Adrenal gland (tissue), 12 donors: ENCODE results near the gene TMED6. TPM values are rescaled to one million over a fixed set of nuclear protein-coding genes. Genes with fewer than 3 reads are reported as not detected.
A peak's percentile ranks its signal among the peaks of the same experiment; 100 is the strongest.

Experiments used
- DNase-seq, 7 donors: peaks; one replicate each; pipeline ENCODE4 v3.0.0-alpha.2; 2019 to 2020
- H3K27ac ChIP-seq, 5 donors: fragments of 200-600 bp; sonication (generic) in 4 of 5; 1 replicate in 3 of 5; 2 replicates in 2 of 5; pipeline versions ENCODE4 v1.5.1 to v1.8.0; 2016 to 2020; ENCODE audit warnings: mild to moderate bottlenecking in 1 of 5
- H3K27me3 ChIP-seq: fragments of 200-600 bp; 2 replicates; pipeline ENCODE4 v1.8.0; 2021
- H3K36me3 ChIP-seq, 2 donors: fragments of 200-600 bp; replicated peaks in 1 of 2; 1 replicate in 1 of 2; 2 replicates in 1 of 2; pipeline versions ENCODE4 v1.5.1 to v1.8.0; 2018 to 2022
- H3K4me1 ChIP-seq, 2 donors: fragments of 200-600 bp; replicated peaks in 1 of 2; 1 replicate in 1 of 2; 2 replicates in 1 of 2; pipeline versions ENCODE4 v1.5.1 to v1.8.0; 2018 to 2021
- H3K4me3 ChIP-seq, 4 donors: fragments of 200-600 bp; sonication (generic) in 3 of 4; one replicate each; pipeline ENCODE4 v1.5.1; 2016 to 2018
- H3K9me3 ChIP-seq, 3 donors: fragments of 200-600 bp; sonication (generic) in 1 of 3; replicated peaks in 1 of 3; 1 replicate in 2 of 3; 2 replicates in 1 of 3; pipeline versions ENCODE4 v1.5.1 to v1.8.0; 2016 to 2021
- POLR2A ChIP-seq, 2 donors: fragments of 450-650 bp; IDR thresholded peaks; one replicate each; pipeline ENCODE4 v1.6.1; 2017; ENCODE audit warnings: antibody characterized with exemption in 2 of 2, mild to moderate bottlenecking in 2 of 2, moderate library complexity in 1 of 2
- WGBS, 4 donors: extraction: QIAGEN DNeasy Blood & Tissue Kit in 2 of 4; methylation state at CpG; one replicate each; pipeline versions ENCODE4 v1.1.5 to v1.1.7; 2013 to 2017; 5-methylcytosine and 5-hydroxymethylcytosine counted together
- intact Hi-C, 2 donors: fragments of 100-400 bp; cut with DNase I; formaldehyde crosslinking; loops; one replicate each; pipeline versions ENCODE4 v1.14.1 to v1.15.0; 2022 to 2023
- polyA plus RNA-seq, 3 donors: library from polyadenylated mRNA; stranded (reverse); fragments of 200-250 nt in 2 of 3; fragments of 350-450 nt in 1 of 3; fragmentation: Illumina TruSeq in 1 of 3; extraction: RNeasy Lipid Tissue Mini Kit (QIAGEN cat#74804) in 1 of 3; gene quantifications; one replicate each; pipeline ENCODE4 v1.2.3, GENCODE V29; 2013 to 2014
- total RNA-seq, 9 donors: library from RNA; depleted of rRNA in 4 of 9; stranded (reverse); fragments of >200 nt in 4 of 9; fragments of 120-200 nt in 1 of 9; fragmentation: NEBNext Ultra II Directional in 1 of 9; extraction: Animal tissue kit (Norgen Biotek cat#: 25700) in 1 of 9; gene quantifications; one replicate each; pipeline versions ENCODE4 v1.1.0 to v1.2.4, GENCODE V29; 2013 to 2023
- TF ChIP-seq, protein P1 (sequence below), 6 experiments: fragments of 450-650 bp in 4 of 6; fragments of 200-600 bp in 2 of 6; sonication (generic) in 1 of 6; IDR thresholded peaks; 1 replicate in 5 of 6; 2 replicates in 1 of 6; pipeline versions ENCODE4 v1.5.1 to v1.8.0; 2016 to 2021; ENCODE audit warnings: antibody characterized with exemption in 6 of 6, mild to moderate bottlenecking in 2 of 6, moderate library complexity in 1 of 6
- donor health status: healthy with polysubstance abuse.
- donor health status: Bipolar disorder and iron deficiency.
- donor health status: DM: yes; HTN: yes; CAD: no.
- donor health status: DM: no; HTN: no; CAD: no.
- donor health status: DM: no; HTN: no; CAD: no.
- donor health status: DM: yes; HTN: yes; CAD: no.

TMED6 gene
- total and polyA plus RNA-seq, 12 donors, result 0.22 to 2.5 (median 0.42) TPM; not detected in 5

DNA sequence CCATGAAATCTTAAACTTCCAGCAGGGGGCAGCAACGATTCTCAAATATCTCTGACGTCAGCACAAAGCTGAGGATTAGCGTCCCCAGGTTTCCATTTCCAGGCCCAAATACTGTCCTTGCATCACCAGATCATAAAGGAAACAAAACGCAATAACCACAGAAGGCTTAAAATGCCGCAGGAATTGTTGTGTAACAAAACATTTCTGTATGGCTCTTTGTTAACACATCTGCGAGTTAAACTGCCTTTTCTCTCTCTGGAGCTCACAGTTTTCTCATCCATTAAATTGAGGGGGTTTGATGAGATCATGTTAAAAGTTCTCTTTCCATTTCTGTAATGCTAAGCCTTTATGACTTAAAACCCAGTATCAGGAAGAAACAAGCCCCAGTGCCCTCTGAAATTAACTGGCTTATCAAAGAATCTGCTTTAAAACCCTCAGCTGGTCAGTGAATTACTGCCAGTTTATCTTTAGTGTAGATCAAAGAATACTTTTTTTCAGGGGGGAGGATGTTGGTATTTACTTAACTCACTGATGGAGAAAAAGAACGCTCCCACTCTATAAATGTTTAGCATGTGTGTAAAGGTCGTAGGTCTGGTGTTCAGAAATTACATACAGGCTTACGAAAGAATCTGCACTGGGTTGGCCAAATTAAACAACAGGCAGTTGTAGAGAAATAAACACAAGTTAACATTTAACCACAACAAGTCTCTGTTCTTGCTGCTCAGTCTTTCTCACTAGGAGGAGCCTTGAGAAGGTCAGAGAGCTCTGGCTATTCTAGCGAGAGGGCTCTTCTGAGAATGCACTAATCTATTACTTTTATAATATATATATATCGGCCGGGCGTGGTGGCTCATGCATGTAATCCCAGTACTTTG lies 44.8 kb upstream of the TMED6 start:
- H3K27me3 ChIP-seq, result no peaks in the 10 kb centered on the region
- peaks cover 30 to 38% of the 10 kb centered on the region in 2 donors for H3K4me1 ChIP-seq
- no peak overlapping the region for H3K4me3 ChIP-seq
- WGBS, 4 donors, result 17 to 23% (median 18%) methylated on average over 13 of the region's 13 CpGs
- no peaks in the 10 kb centered on the region for H3K36me3 ChIP-seq
- peak; percentile 79 to 94 (median 85) for DNase-seq
- TF ChIP-seq, protein P1, sequence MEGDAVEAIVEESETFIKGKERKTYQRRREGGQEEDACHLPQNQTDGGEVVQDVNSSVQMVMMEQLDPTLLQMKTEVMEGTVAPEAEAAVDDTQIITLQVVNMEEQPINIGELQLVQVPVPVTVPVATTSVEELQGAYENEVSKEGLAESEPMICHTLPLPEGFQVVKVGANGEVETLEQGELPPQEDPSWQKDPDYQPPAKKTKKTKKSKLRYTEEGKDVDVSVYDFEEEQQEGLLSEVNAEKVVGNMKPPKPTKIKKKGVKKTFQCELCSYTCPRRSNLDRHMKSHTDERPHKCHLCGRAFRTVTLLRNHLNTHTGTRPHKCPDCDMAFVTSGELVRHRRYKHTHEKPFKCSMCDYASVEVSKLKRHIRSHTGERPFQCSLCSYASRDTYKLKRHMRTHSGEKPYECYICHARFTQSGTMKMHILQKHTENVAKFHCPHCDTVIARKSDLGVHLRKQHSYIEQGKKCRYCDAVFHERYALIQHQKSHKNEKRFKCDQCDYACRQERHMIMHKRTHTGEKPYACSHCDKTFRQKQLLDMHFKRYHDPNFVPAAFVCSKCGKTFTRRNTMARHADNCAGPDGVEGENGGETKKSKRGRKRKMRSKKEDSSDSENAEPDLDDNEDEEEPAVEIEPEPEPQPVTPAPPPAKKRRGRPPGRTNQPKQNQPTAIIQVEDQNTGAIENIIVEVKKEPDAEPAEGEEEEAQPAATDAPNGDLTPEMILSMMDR (IDR thresholded peaks at IDR 0.05), result peak; percentile 69 to 86 (median 72)
- no peak for TF ChIP-seq POLR2A (IDR thresholded peaks at IDR 0.05)
- intact Hi-C loops, result loop anchor here in 1 of 2 donors (10.0 kb wide), 2 partner anchors 88 to 358 kb away; partner anchors contain the start of gene NOB1
- no peaks in the 10 kb centered on the region for H3K9me3 ChIP-seq
- peak overlapping the region; percentile 68 to 87 (median 74) for H3K27ac ChIP-seq

DNA sequence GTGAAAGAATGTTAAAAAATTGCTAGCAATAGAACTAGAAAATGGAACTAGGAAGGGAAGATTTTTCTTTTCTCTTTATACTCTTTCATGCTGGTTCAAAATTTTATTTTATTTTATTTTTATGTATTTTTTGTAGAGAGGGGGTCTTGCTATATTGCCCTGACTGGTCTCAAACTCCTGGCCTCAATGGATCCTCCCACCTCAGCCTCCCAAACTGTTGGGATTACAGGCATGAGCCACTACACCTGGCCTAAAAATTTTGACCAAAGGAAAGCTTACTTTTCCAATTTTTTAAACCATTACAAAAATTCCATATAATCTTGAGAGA lies 44.2 kb upstream of the TMED6 start:
- H3K9me3 ChIP-seq, result no peaks in the 10 kb centered on the region
- H3K36me3 ChIP-seq, result no peaks in the 10 kb centered on the region
- peaks cover 30 to 38% of the 10 kb centered on the region in 2 donors for H3K4me1 ChIP-seq
- intact Hi-C loops, result loop anchor here in 1 of 2 donors (10.0 kb wide), 2 partner anchors 89 to 359 kb away; partner anchors contain the start of gene NOB1
- no peak for TF ChIP-seq POLR2A (IDR thresholded peaks at IDR 0.05)
- TF ChIP-seq, protein P1 (IDR thresholded peaks at IDR 0.05), result no peak
- H3K27me3 ChIP-seq, result no peaks in the 10 kb centered on the region
- DNase-seq, result no peak
- peak overlapping the region in 3 of 5 donors; percentile 69 to 87 (median 82) for H3K27ac ChIP-seq
- no peak overlapping the region for H3K4me3 ChIP-seq

DNA sequence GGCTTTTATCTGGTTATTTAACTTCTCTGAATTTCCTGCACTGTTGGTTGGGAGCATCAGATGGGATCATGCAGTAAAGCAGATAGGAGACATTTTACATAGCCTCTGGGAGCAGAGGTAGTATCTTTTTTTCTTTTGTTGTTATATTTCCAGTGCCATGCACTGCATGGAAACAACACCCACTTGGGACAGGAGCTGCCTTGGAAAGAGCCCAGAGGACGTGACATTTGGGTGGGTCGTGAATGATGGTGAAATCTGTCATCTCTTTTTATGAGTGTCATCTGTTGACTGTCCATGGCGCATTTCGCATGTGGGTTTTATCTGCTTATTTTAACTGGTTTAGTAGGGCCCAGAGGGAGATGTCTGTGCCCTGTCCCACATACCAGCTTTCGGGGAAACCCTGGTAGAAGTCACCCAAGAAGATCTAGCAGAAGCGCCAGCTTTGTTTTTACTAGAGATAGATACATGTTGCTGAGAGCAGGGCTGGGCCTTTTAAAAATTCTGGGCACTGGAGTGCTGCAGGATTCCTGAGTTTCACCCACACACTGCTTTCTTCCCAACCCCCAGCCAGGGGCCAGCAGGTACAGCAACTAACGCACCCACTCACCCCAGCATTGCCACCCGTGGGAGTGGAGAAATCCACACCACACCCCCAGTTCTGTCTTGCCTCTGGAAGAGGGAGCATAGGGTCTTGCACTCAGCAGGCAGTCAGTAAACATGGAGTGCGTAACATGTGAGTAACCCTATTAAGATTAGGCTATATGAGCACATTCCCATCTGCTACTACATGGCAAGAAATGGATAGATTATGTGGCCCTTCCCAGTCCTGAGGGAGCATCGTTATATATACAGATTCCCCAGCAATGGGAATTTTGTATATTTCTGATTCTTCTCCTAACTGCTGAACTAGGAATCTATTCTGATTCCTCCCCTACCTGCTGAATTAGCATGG lies 42.6 kb upstream of the TMED6 start:
- H3K4me1 ChIP-seq, result peaks cover 23 to 31% of the 10 kb centered on the region in 2 donors
- TF ChIP-seq, protein P1 (IDR thresholded peaks at IDR 0.05), result no peak
- no peak for TF ChIP-seq POLR2A (IDR thresholded peaks at IDR 0.05)
- intact Hi-C loops, result loop anchor here in 1 of 2 donors (10.0 kb wide), 2 partner anchors 91 to 361 kb away; partner anchors contain the start of gene NOB1
- H3K4me3 ChIP-seq, result no peak overlapping the region
- H3K9me3 ChIP-seq, result no peaks in the 10 kb centered on the region
- DNase-seq, result peak in 1 of 7 donors; percentile 17
- H3K36me3 ChIP-seq, result no peaks in the 10 kb centered on the region
- 81 to 86% (median 83%) methylated on average over 6 to 10 of the region's 10 CpGs for WGBS, 4 donors
- H3K27ac ChIP-seq, result no peak overlapping the region
- H3K27me3 ChIP-seq, result no peaks in the 10 kb centered on the region

DNA sequence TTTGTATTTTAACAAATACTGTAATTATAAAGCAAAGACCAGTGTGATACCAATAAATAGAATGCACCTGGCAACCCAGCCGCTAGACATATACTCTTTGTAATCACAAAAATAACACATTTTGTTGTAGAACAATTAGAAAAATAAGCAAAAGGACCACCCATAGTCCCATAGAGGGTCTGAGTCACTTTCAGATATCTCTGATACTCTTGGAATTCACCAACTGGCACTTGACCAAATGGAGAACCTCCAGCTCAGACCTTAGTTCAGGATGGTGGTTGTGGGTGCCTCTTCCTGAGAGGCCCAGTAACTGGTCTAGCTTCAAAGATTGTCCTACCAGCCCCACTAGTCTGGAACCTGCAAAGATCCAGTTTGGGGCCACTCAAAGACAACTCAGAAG lies 35.0 kb upstream of the TMED6 start:
- intact Hi-C loops, result no loop called here
- WGBS, 4 donors, result 73 to 90% (median 79%) methylated on average over 1 of the region's 1 CpG
- peak in 1 of 7 donors; percentile 20 for DNase-seq
- peaks cover 12 to 15% of the 10 kb centered on the region in 2 donors for H3K4me1 ChIP-seq
- no peak for TF ChIP-seq POLR2A (IDR thresholded peaks at IDR 0.05)
- TF ChIP-seq, protein P1 (IDR thresholded peaks at IDR 0.05), result no peak
- peaks cover 0 to 22% of the 10 kb centered on the region in 2 donors for H3K36me3 ChIP-seq
- no peak overlapping the region for H3K27ac ChIP-seq
- peak overlapping the region in 1 of 4 donors; percentile 48 for H3K4me3 ChIP-seq
- no peaks in the 10 kb centered on the region for H3K9me3 ChIP-seq
- no peaks in the 10 kb centered on the region for H3K27me3 ChIP-seq
